ENCODE data around the gene GTPBP2.

The GTPBP2 gene

GRCh38 chr6:43673444-43674084 is 44.5 kb upstream of the GTPBP2 start:
- Histone ChIP-seq H3K9me3 (ENCODE audit: insufficient read depth, low read length) (no peaks in the 10 kb centered on the region), H3K4me1 (ENCODE audit: insufficient read depth, insufficient read length) (peaks cover 7% of the 10 kb centered on the region), H3K9ac (ENCODE audit: insufficient read length, low read depth) (no peak overlapping the region), H3K4me3 (ENCODE audit: insufficient read length, low read depth) (no peak overlapping the region), H3K27me3 (ENCODE audit: insufficient read depth, insufficient read length) (no peaks in the 10 kb centered on the region), H3K36me3 (ENCODE audit: insufficient read depth, insufficient read length, low read length) (peaks cover 79% of the 10 kb centered on the region)
- no peak for TF ChIP-seq ZNF274 (IDR thresholded peaks at IDR 0.05; ENCODE audit: low read depth, low read length)
- TF ChIP-seq YY1 (IDR thresholded peaks at IDR 0.05; ENCODE audit: insufficient read depth, insufficient read length), result no peak
- TF ChIP-seq SUZ12 (IDR thresholded peaks at IDR 0.05; ENCODE audit: extremely low read depth, insufficient read depth, insufficient read length), result no peak
- DNase-seq (ENCODE audit: low read depth, low spot score), result no peak

DNA sequence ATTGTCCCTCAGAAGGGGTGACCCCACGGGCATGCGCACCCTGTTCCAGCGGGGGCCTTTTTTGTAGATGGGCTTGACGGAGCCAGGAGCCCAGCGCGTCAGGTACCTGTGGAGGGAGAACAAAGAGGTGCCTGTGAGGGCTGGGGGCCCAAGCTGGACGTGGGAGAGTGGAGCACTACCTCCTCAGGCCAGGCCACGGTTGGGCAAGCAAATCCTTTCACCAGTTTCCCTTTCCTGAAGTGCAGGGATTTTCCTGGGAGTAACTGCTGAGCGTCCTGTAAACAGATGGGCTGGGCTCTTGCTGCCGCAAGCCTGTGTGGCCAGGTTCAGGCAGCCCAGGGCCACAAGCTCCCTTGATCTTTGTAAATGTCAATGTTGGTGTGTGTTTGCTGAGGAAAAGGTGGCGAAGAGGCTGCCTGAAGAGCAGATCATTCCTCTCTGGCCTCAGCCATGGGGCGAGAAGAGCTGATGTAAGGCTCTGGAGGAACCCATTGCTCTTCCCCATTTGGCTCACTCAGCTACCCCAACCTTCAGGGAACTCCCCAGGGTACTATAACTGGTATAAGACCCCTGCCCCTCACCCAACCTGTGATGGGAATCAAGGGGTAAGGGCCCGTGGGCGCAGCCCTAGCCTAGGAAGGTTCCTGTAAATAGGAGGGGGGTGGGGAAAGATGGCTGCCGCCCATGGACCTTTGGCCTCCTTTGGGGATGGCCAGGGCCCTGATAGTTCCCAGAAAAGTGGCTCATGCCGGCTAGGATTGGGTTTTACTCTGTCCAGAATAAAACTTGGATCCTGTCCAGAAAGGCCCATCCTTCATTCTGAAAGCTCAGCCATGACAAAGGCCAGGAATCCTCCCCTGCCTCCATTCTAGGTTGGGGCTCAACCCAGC is 43.0 kb upstream of the GTPBP2 start:
- no peaks in the 10 kb centered on the region for H3K27me3 ChIP-seq (ENCODE audit: insufficient read depth, insufficient read length)
- H3K9me3 ChIP-seq (ENCODE audit: insufficient read depth, low read length), result no peaks in the 10 kb centered on the region
- no peak for DNase-seq (ENCODE audit: low read depth, low spot score)
- H3K4me1 ChIP-seq (ENCODE audit: insufficient read depth, insufficient read length), result peaks cover 18% of the 10 kb centered on the region
- H3K4me3 ChIP-seq (ENCODE audit: insufficient read length, low read depth), result no peak overlapping the region
- TF ChIP-seq SUZ12 (IDR thresholded peaks at IDR 0.05; ENCODE audit: extremely low read depth, insufficient read depth, insufficient read length) (no peak), ZNF274 (IDR thresholded peaks at IDR 0.05; ENCODE audit: low read depth, low read length) (no peak), YY1 (IDR thresholded peaks at IDR 0.05; ENCODE audit: insufficient read depth, insufficient read length) (no peak)
- H3K9ac ChIP-seq (ENCODE audit: insufficient read length, low read depth), result no peak overlapping the region
- H3K36me3 ChIP-seq (ENCODE audit: insufficient read depth, insufficient read length, low read length), result peaks cover 63% of the 10 kb centered on the region

DNA sequence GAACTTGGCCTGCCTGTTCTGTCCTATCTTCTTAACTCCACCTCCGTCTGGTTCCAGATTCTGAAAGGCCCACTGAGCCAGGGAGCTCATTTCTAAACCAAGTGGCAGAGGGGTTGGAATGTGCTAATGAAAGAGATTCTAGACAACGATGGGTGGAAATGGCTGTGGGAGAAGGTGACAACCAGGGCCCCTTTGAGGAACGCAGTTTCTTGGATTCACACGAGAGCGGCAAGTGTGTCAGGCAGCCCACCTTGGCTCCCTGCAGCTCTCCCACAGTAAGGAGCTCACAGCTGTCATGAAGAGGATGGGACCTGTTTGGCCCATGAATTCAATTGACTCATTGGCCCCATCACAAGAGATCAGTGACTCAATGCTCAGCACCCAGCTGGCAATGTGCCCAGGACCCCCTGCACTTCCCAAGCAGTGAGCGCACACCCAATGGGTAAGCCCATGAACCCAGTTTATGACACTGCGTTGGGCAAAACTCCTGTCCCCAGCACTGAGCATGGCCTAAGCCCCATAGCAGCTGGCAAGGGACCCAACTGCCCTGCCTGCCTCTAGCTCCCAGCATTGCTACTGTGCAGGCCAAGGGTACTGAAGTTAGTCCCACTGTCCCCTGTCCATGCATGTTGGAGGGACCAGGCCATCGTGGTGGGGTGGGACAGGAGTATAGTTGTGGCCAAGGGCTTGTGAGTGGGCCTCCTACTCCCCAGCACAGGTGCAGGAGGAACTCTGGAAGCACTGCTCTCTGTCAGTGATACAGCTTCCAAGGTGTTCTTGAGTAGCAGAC is 42.1 kb upstream of the GTPBP2 start:
- DNase-seq (ENCODE audit: low read depth, low spot score), result no peak

DNA sequence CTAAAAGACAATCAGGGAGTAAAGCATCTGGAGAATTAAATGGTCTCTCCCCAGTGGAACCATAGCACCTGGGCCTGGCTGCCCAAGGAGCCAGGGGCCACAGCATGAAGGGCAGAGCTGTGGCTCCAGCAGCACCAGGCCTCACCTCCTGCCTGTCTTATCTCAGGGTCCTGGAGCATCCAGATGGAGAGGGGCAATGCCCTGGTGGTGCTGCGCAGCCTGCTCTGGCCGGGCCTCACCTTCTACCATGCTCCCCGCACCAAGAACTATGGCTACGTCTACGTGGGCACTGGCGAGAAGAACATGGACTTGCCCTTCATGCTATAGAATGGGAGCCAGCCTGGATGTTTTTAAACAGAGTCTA is 41.5 kb upstream of the GTPBP2 start:
- TF ChIP-seq YY1 (IDR thresholded peaks at IDR 0.05; ENCODE audit: insufficient read depth, insufficient read length) (no peak), SUZ12 (IDR thresholded peaks at IDR 0.05; ENCODE audit: extremely low read depth, insufficient read depth, insufficient read length) (no peak), ZNF274 (IDR thresholded peaks at IDR 0.05; ENCODE audit: low read depth, low read length) (no peak)
- peaks cover 50% of the 10 kb centered on the region for H3K36me3 ChIP-seq (ENCODE audit: insufficient read depth, insufficient read length, low read length)
- no peak overlapping the region for H3K9ac ChIP-seq (ENCODE audit: insufficient read length, low read depth)
- H3K4me3 ChIP-seq (ENCODE audit: insufficient read length, low read depth), result no peak overlapping the region
- peaks cover 18% of the 10 kb centered on the region for H3K4me1 ChIP-seq (ENCODE audit: insufficient read depth, insufficient read length)
- H3K27me3 ChIP-seq (ENCODE audit: insufficient read depth, insufficient read length), result no peaks in the 10 kb centered on the region
- DNase-seq (ENCODE audit: low read depth, low spot score), result no peak
- H3K9me3 ChIP-seq (ENCODE audit: insufficient read depth, low read length), result no peaks in the 10 kb centered on the region

More for the DNA sequence above, 42.1 kb upstream of the GTPBP2 start:
- Histone ChIP-seq H3K27me3 (ENCODE audit: insufficient read depth, insufficient read length) (no peaks in the 10 kb centered on the region), H3K4me1 (ENCODE audit: insufficient read depth, insufficient read length) (peaks cover 18% of the 10 kb centered on the region), H3K4me3 (ENCODE audit: insufficient read length, low read depth) (no peak overlapping the region), H3K9me3 (ENCODE audit: insufficient read depth, low read length) (no peaks in the 10 kb centered on the region), H3K9ac (ENCODE audit: insufficient read length, low read depth) (no peak overlapping the region), H3K36me3 (ENCODE audit: insufficient read depth, insufficient read length, low read length) (peaks cover 55% of the 10 kb centered on the region)
- TF ChIP-seq SUZ12 (IDR thresholded peaks at IDR 0.05; ENCODE audit: extremely low read depth, insufficient read depth, insufficient read length), result no peak
- TF ChIP-seq YY1 (IDR thresholded peaks at IDR 0.05; ENCODE audit: insufficient read depth, insufficient read length), result no peak
- no peak for TF ChIP-seq ZNF274 (IDR thresholded peaks at IDR 0.05; ENCODE audit: low read depth, low read length)

DNA sequence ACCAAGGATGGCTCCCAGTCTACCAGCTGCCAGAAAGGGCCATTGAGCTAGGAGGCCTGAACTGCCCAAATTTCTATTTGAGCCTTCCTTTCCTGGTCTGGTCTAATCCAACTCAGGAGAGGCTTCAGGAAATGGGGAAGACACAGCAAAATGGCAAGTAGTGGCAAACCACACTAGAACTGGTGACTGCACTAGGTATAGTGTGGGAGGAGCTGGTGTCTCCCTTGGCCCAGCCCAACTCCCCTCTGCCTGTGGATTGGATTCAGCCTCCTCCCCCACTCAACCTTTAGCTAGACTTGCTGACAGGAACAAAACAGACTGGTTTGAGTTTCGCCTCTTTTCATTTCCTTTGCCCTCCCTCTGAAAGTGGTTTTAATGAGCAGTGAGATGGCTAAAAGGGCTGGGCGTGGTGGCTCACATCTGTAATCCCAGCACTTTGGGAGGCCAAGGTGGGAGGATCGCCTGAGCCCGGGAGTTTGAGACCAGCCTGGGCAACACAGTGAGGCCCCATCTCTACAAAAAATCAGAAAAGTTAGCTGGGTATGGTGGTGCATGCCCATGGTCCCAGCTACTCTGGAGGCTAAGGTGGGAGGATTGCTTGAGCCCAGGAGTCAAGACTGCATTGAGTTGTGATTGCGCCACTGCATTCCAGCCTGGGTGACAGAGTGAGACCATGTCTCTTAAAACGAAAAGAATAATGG is 41.0 kb upstream of the GTPBP2 start:
- DNase-seq (ENCODE audit: low read depth, low spot score), result no peak
- no peaks in the 10 kb centered on the region for H3K9me3 ChIP-seq (ENCODE audit: insufficient read depth, low read length)

GRCh38 chr6:43669050-43669921 is 40.2 kb upstream of the GTPBP2 start:
- Histone ChIP-seq H3K27me3 (ENCODE audit: insufficient read depth, insufficient read length) (no peaks in the 10 kb centered on the region), H3K4me3 (ENCODE audit: insufficient read length, low read depth) (no peak overlapping the region), H3K9ac (ENCODE audit: insufficient read length, low read depth) (peak overlapping the region; percentile 23), H3K36me3 (ENCODE audit: insufficient read depth, insufficient read length, low read length) (peaks cover 37% of the 10 kb centered on the region), H3K4me1 (ENCODE audit: insufficient read depth, insufficient read length) (peaks cover 18% of the 10 kb centered on the region), H3K9me3 (ENCODE audit: insufficient read depth, low read length) (no peaks in the 10 kb centered on the region)
- no peak for DNase-seq (ENCODE audit: low read depth, low spot score)
- TF ChIP-seq SUZ12 (IDR thresholded peaks at IDR 0.05; ENCODE audit: extremely low read depth, insufficient read depth, insufficient read length) (no peak), ZNF274 (IDR thresholded peaks at IDR 0.05; ENCODE audit: low read depth, low read length) (no peak), YY1 (IDR thresholded peaks at IDR 0.05; ENCODE audit: insufficient read depth, insufficient read length) (no peak)

More for the DNA sequence above, 41.0 kb upstream of the GTPBP2 start:
- Histone ChIP-seq H3K4me3 (ENCODE audit: insufficient read length, low read depth) (no peak overlapping the region), H3K36me3 (ENCODE audit: insufficient read depth, insufficient read length, low read length) (peaks cover 45% of the 10 kb centered on the region), H3K4me1 (ENCODE audit: insufficient read depth, insufficient read length) (peaks cover 18% of the 10 kb centered on the region), H3K9ac (ENCODE audit: insufficient read length, low read depth) (peak overlapping the region; percentile 23), H3K27me3 (ENCODE audit: insufficient read depth, insufficient read length) (no peaks in the 10 kb centered on the region)
- TF ChIP-seq ZNF274 (IDR thresholded peaks at IDR 0.05; ENCODE audit: low read depth, low read length) (no peak), SUZ12 (IDR thresholded peaks at IDR 0.05; ENCODE audit: extremely low read depth, insufficient read depth, insufficient read length) (no peak), YY1 (IDR thresholded peaks at IDR 0.05; ENCODE audit: insufficient read depth, insufficient read length) (no peak)
